OCI-LY1 (cell line): ENCODE measurements around the gene SGTB.

Experiments used
- H2AFZ ChIP-seq: fragments of 200-600 bp; sonication (generic), shearing (Covaris generic); 2 replicates; pipeline ENCODE4 v1.6.0; 2014; ENCODE audit warnings: antibody characterized with exemption, mild to moderate bottlenecking, low read length
- H3F3A ChIP-seq: fragments of 200-600 bp; sonication (generic), shearing (Covaris generic); 2 replicates; pipeline ENCODE4 v1.6.0; 2014; ENCODE audit warnings: mild to moderate bottlenecking, antibody characterized with exemption, low read length, moderate library complexity; ENCODE audit not compliant: insufficient read depth
- H3K27ac ChIP-seq: fragments of 200-600 bp; sonication (generic); 2 replicates; pipeline ENCODE4 v1.5.1; 2014; ENCODE audit warnings: low read length, mixed run types, mild to moderate bottlenecking, low read depth; ENCODE audit not compliant: poor library complexity, severe bottlenecking
- H3K27me3 ChIP-seq: fragments of 200-600 bp; sonication (generic); 2 replicates; pipeline ENCODE4 v1.6.0; 2014; ENCODE audit warnings: antibody characterized with exemption, mild to moderate bottlenecking, low read length, moderate library complexity; ENCODE audit not compliant: insufficient read depth
- H3K36me3 ChIP-seq: fragments of 200-600 bp; sonication (generic); 2 replicates; pipeline ENCODE4 v1.6.1; 2014; ENCODE audit warnings: mild to moderate bottlenecking, antibody characterized with exemption, low read length, moderate library complexity, mixed read lengths; ENCODE audit not compliant: insufficient read depth
- H3K4me1 ChIP-seq: fragments of 200-600 bp; sonication (generic); 2 replicates; pipeline ENCODE4 v1.5.1; 2014; ENCODE audit warnings: mild to moderate bottlenecking, low read length, moderate library complexity; ENCODE audit not compliant: insufficient read depth, severe bottlenecking
- H3K4me2 ChIP-seq: fragments of 200-600 bp; sonication (generic), shearing (Covaris generic); 2 replicates; pipeline ENCODE4 v1.6.1; 2014; ENCODE audit warnings: low read length
- H3K4me3 ChIP-seq: fragments of 200-600 bp; sonication (generic); 2 replicates; pipeline ENCODE4 v1.5.1; 2014; ENCODE audit warnings: low read length, low read depth, mild to moderate bottlenecking, mixed read lengths; ENCODE audit not compliant: poor library complexity, severe bottlenecking
- H3K79me2 ChIP-seq: fragments of 200-600 bp; shearing (Covaris generic); 2 replicates; pipeline ENCODE4 v1.6.1; 2016; ENCODE audit warnings: mixed run types, low read length, mixed read lengths; ENCODE audit not compliant: insufficient read depth
- H3K9ac ChIP-seq: fragments of 200-600 bp; sonication (generic), shearing (Covaris generic); 2 replicates; pipeline ENCODE4 v1.6.1; 2014; ENCODE audit warnings: mild to moderate bottlenecking, low read length, mixed read lengths
- H3K9me2 ChIP-seq: fragments of 200-600 bp; sonication (generic), shearing (Covaris generic); 2 replicates; pipeline ENCODE4 v1.6.1; 2014; ENCODE audit warnings: low read depth, mild to moderate bottlenecking, low read length, mixed read lengths
- H3K9me3 ChIP-seq: fragments of 200-600 bp; shearing (Covaris generic); 2 replicates; pipeline ENCODE4 v1.6.1; 2014; ENCODE audit warnings: low read length, mixed read lengths
- H4K20me1 ChIP-seq: fragments of 200-600 bp; sonication (generic), shearing (Covaris generic); 2 replicates; pipeline ENCODE4 v1.6.0; 2016; ENCODE audit warnings: mild to moderate bottlenecking, low read length; ENCODE audit not compliant: insufficient read depth
- EZH2 ChIP-seq: fragments of 200-600 bp; sonication (generic), shearing (Covaris generic); IDR thresholded peaks from 2 replicates; pipeline ENCODE4 v1.8.0; 2017; ENCODE audit warnings: borderline replicate concordance, mixed run types, mild to moderate bottlenecking, antibody characterized with exemption, low read length, moderate library complexity, mixed read lengths
- TF ChIP-seq, protein P1 (sequence below): fragments of 200-600 bp; sonication (generic), shearing (Covaris generic); IDR thresholded peaks from 2 replicates; pipeline ENCODE4 v1.5.1; 2017; ENCODE audit warnings: mild to moderate bottlenecking, antibody characterized with exemption, low read length, moderate library complexity, mixed read lengths

The SGTB gene

DNA sequence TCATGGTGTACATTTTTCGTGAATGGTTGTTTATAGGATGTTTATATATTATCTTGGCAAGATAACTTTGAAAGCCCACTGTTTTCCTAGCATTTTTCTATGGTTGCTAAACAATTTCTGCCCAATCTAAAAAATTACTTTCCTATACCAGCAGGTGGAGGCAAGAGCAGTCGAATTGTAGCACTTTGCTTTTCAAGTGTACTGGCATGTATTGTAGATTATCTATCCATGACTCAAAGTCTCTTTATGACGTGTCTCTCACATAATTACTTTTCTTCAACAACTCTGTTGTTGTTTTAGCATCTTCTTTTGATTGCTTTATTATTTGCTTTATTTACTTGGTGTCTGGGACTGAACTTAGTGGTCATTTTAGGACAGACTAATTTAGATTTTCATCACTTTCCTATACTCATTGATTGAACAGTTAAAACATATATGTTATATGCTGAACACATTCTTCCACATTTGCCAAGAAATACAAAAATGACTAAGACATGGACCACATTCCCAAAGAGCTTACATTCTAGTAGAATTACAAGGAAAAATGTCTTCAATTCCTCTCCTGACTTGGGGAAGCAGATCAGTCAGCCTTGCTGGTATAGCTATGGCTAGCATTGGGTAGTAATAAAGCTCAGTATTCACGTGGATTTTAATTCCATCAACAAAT, 20.8 kb upstream of the SGTB start:
- TF ChIP-seq, protein P1, sequence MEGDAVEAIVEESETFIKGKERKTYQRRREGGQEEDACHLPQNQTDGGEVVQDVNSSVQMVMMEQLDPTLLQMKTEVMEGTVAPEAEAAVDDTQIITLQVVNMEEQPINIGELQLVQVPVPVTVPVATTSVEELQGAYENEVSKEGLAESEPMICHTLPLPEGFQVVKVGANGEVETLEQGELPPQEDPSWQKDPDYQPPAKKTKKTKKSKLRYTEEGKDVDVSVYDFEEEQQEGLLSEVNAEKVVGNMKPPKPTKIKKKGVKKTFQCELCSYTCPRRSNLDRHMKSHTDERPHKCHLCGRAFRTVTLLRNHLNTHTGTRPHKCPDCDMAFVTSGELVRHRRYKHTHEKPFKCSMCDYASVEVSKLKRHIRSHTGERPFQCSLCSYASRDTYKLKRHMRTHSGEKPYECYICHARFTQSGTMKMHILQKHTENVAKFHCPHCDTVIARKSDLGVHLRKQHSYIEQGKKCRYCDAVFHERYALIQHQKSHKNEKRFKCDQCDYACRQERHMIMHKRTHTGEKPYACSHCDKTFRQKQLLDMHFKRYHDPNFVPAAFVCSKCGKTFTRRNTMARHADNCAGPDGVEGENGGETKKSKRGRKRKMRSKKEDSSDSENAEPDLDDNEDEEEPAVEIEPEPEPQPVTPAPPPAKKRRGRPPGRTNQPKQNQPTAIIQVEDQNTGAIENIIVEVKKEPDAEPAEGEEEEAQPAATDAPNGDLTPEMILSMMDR, result peak; percentile 81
- TF ChIP-seq EZH2, result no peak
- Histone ChIP-seq H3K4me2 (no peak overlapping the region), H3K36me3 (0 out of 2 replicates have a peak, but pooled peaks cover 3% of the 10 kb centered on the region), H4K20me1 (no peaks in the 10 kb centered on the region), H3K27ac (no peak overlapping the region), H3K9me2 (no peaks in the 10 kb centered on the region), H2AFZ (no peak overlapping the region), H3F3A (no peaks in the 10 kb centered on the region), H3K9me3 (0 out of 2 replicates have a peak, but pooled peaks cover 3% of the 10 kb centered on the region), H3K27me3 (no peaks in the 10 kb centered on the region), H3K9ac (no peak overlapping the region), H3K4me1 (peaks cover 4% of the 10 kb centered on the region), H3K4me3 (no peak overlapping the region), H3K79me2 (no peaks in the 10 kb centered on the region; the same call in 1 of the 2 replicates)

DNA sequence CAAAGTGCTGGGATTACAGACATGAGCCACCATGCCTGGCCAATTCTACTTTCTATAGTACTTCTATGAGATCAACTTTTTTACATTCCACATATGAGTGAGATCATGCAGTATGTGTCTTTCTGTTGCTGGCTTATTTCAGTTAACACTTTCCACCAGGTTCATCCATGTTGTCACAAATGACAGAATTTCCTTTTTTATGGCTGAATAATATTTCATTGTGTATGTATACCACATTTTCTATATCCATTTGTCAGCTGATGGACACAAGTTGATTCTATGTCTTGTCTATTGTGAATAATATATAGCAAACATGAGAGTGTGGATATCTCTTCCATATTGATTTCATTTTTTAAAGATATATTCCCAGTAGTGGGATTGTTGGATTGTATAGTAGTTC, 17.3 kb upstream of the SGTB start:
- Histone ChIP-seq H3K9ac (no peak overlapping the region), H3K36me3 (0 out of 2 replicates have a peak, but pooled peaks cover 3% of the 10 kb centered on the region), H2AFZ (no peak overlapping the region), H3K27me3 (no peaks in the 10 kb centered on the region), H3K27ac (no peak overlapping the region), H3F3A (no peaks in the 10 kb centered on the region), H3K9me3 (0 out of 2 replicates have a peak, but pooled peaks cover 3% of the 10 kb centered on the region), H3K9me2 (no peaks in the 10 kb centered on the region), H3K4me3 (no peak overlapping the region), H3K79me2 (peaks cover 5% of the 10 kb centered on the region), H3K4me1 (peaks cover 13% of the 10 kb centered on the region), H3K4me2 (no peak overlapping the region), H4K20me1 (no peaks in the 10 kb centered on the region)
- TF ChIP-seq, protein P1, result no peak
- no peak for TF ChIP-seq EZH2

DNA sequence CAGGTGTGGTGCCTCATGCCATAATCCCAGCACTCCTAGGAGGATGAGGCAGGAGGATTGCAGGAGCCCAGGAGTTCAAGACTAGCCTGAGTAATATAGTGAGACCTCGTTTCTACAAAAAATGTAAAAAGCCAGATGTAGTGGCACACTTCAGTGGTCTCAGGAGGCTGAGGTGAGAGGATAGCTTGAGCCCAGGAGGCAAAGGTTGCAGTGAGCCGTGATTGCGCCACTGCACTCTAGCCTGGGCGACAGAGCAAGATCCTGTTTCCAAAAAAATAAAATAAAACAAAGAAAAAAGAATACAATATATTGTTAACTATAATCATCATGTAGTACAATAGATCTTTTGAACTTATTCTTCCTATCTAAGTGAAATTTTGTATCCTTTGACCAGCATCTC, 16.4 kb upstream of the SGTB start:
- Histone ChIP-seq H3K27ac (no peak overlapping the region), H3F3A (no peaks in the 10 kb centered on the region), H3K27me3 (no peaks in the 10 kb centered on the region), H3K4me3 (no peak overlapping the region), H3K4me2 (no peak overlapping the region), H3K9ac (no peak overlapping the region), H2AFZ (no peak overlapping the region), H4K20me1 (no peaks in the 10 kb centered on the region), H3K9me2 (no peaks in the 10 kb centered on the region), H3K36me3 (0 out of 2 replicates have a peak, but pooled peaks cover 3% of the 10 kb centered on the region), H3K79me2 (peaks cover 5% of the 10 kb centered on the region), H3K4me1 (peaks cover 14% of the 10 kb centered on the region), H3K9me3 (0 out of 2 replicates have a peak, but pooled peaks cover 3% of the 10 kb centered on the region)
- TF ChIP-seq, protein P1, result no peak
- no peak for TF ChIP-seq EZH2
